Ectodermal cell (in vitro differentiated cells): ENCODE data around the gene RFTN1.

ENCODE experiments used
- H3K27ac ChIP-seq: 2 replicates; pipeline ENCODE4 v1.7.0; 2013; ENCODE audit warnings: mild to moderate bottlenecking, low read depth, low read length; ENCODE audit not compliant: insufficient read depth, poor library complexity, severe bottlenecking
- H3K27me3 ChIP-seq: 2 replicates; pipeline ENCODE4 v1.7.0; 2013; ENCODE audit warnings: mild to moderate bottlenecking, low read length; ENCODE audit not compliant: insufficient read depth, control insufficient read depth, poor library complexity, severe bottlenecking
- H3K36me3 ChIP-seq: one replicate; pipeline ENCODE4 v1.7.0; 2013; ENCODE audit warnings: low read length; ENCODE audit not compliant: control insufficient read depth, insufficient read depth
- H3K4me1 ChIP-seq: one replicate; pipeline ENCODE4 v1.7.0; 2013; ENCODE audit warnings: low read length; ENCODE audit not compliant: control insufficient read depth, insufficient read depth
- H3K4me3 ChIP-seq: 2 replicates; pipeline ENCODE4 v1.7.0; 2013; ENCODE audit warnings: low read depth, low read length, control low read depth; ENCODE audit not compliant: insufficient read depth
- H3K9me3 ChIP-seq: 2 replicates; pipeline ENCODE4 v1.7.0; 2013; ENCODE audit warnings: mild to moderate bottlenecking, low read length, moderate library complexity; ENCODE audit not compliant: control insufficient read depth
- WGBS, 2 experiments: methylation state at CpG; one replicate each; pipeline ENCODE4 v1.1.7; 2013; ENCODE audit warnings: missing lambda C conversion rate in 2 of 2; 5-methylcytosine and 5-hydroxymethylcytosine counted together

Gene RFTN1

DNA sequence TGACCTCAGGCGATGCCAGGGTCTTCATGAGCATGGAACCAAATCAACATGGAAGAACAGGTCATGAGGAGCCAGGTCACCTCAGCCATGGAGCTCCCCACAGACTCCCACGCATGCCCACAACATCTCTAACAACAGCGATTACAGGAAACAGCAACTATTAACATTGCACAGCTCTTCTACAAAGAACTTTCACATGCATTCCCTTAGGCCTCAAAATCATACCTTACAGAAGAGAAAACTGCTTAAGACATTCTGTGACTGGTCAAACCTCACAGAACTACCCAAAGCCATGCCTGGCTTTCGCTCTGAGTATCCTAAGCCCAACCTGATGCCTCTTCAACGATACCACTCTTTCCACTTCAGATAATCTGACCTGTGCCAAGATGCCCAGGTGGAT is 130.7 kb downstream of the RFTN1 start:
- no peaks in the 10 kb centered on the region for H3K9me3 ChIP-seq
- H3K27ac ChIP-seq: no peak overlapping the region
- no peaks in the 10 kb centered on the region for H3K36me3 ChIP-seq
- no peaks in the 10 kb centered on the region for H3K4me1 ChIP-seq
- H3K27me3 ChIP-seq: no peaks in the 10 kb centered on the region
- WGBS, 2 experiments: 92 to 94% methylated on average over 5 of the region's 5 CpGs
- H3K4me3 ChIP-seq: no peak overlapping the region

DNA sequence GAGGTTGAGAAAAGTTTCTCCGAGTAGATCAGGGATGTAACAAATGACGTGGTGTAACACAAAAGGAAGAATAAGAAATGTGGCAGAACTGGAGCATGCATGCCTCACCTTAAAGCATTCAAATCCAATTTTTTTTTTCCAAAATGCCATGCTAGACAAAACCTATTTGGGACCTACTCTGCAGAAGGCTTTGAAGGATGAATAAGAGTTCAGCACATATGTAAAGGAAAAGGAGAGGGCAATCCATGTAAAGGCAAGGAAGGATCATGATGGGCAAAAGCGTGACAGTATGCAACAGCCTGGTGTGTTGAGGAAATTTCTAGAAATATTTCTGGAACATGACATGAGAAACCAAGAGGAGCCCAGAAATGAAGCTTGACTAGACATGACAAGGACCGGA is 132.1 kb downstream of the RFTN1 start:
- no peak overlapping the region for H3K4me3 ChIP-seq
- no peaks in the 10 kb centered on the region for H3K36me3 ChIP-seq
- no peak overlapping the region for H3K27ac ChIP-seq
- no peaks in the 10 kb centered on the region for H3K27me3 ChIP-seq
- WGBS, 2 experiments: 91 to 96% methylated on average over 4 of the region's 4 CpGs
- H3K4me1 ChIP-seq: peaks cover 6% of the 10 kb centered on the region
- no peaks in the 10 kb centered on the region for H3K9me3 ChIP-seq

GRCh38 chr3:16380421-16380820 is 133.1 kb downstream of the RFTN1 start:
- Histone ChIP-seq H3K27me3 (no peaks in the 10 kb centered on the region), H3K4me1 (peaks cover 10% of the 10 kb centered on the region), H3K9me3 (no peaks in the 10 kb centered on the region), H3K4me3 (no peak overlapping the region), H3K36me3 (no peaks in the 10 kb centered on the region), H3K27ac (no peak overlapping the region)
- 94 to 96% methylated on average over 1 of the region's 1 CpG for WGBS, 2 experiments

DNA sequence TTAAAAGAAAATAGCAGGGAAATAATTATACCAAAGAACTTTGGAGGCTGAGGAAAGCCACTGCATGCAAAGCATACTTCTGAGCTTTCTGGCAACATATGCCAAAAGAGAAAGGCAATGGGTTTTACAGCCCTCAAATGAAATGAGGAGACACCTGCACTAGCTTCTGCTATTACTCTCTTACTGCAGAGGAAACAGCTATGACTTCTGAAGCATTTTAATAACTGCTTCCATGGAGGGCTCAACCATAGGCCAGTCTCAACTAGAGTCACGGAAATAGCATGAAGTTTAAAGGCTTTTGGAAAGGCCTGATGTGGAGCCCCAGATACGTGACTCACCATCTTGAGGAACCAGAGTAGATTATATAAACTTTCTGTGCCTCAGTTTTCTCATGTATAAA is 133.7 kb downstream of the RFTN1 start:
- Histone ChIP-seq H3K4me3 (no peak overlapping the region), H3K4me1 (peaks cover 15% of the 10 kb centered on the region), H3K27ac (no peak overlapping the region), H3K9me3 (no peaks in the 10 kb centered on the region), H3K27me3 (no peaks in the 10 kb centered on the region), H3K36me3 (no peaks in the 10 kb centered on the region)
- 50% methylated on average over 2 of the region's 2 CpGs for WGBS, 2 experiments

GRCh38 chr3:16378920-16379319 is 134.6 kb downstream of the RFTN1 start:
- Histone ChIP-seq H3K9me3 (no peaks in the 10 kb centered on the region), H3K36me3 (no peaks in the 10 kb centered on the region), H3K4me3 (no peak overlapping the region), H3K27ac (no peak overlapping the region), H3K4me1 (peaks cover 23% of the 10 kb centered on the region), H3K27me3 (no peaks in the 10 kb centered on the region)
- 64 to 66% methylated on average over 3 of the region's 3 CpGs for WGBS, 2 experiments

GRCh38 chr3:16378415-16378814 is 135.1 kb downstream of the RFTN1 start:
- Histone ChIP-seq H3K4me3 (no peak overlapping the region), H3K4me1 (peaks cover 23% of the 10 kb centered on the region), H3K36me3 (no peaks in the 10 kb centered on the region), H3K27me3 (no peaks in the 10 kb centered on the region), H3K27ac (no peak overlapping the region), H3K9me3 (no peaks in the 10 kb centered on the region)
- WGBS, 2 experiments: 90 to 96% methylated on average over 2 to 3 of the region's 3 CpGs

DNA sequence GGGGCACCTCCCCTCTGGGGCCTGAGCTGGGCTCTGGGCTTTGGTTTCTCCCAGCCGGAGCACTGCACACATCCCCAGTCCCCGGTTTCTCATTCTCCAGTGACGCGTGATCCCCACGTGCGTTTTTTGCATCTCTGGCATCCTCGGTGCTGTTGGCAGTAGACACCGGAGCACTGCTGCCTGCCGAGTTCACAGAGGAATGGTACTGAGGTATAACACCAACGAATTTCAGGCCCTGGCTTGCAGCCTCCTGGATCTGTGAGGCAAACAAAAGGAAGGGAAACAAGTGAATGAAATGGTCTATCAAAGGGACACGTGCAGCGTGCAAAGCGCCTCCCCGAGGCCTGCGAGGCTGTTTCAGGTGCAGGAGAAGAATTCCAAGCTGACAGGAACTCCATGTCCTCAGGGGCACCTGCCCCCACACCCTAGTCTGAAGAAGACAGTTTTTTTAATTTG is 135.6 kb downstream of the RFTN1 start:
- Histone ChIP-seq H3K36me3 (no peaks in the 10 kb centered on the region), H3K4me3 (no peak overlapping the region), H3K9me3 (no peaks in the 10 kb centered on the region), H3K4me1 (peaks cover 23% of the 10 kb centered on the region), H3K27ac (no peak overlapping the region), H3K27me3 (no peaks in the 10 kb centered on the region)
- 92 to 93% methylated on average over 15 of the region's 15 CpGs for WGBS, 2 experiments

GRCh38 chr3:16377196-16377595 is 136.3 kb downstream of the RFTN1 start:
- no peak overlapping the region for H3K4me3 ChIP-seq
- H3K9me3 ChIP-seq: no peaks in the 10 kb centered on the region
- H3K27ac ChIP-seq: no peak overlapping the region
- H3K36me3 ChIP-seq: no peaks in the 10 kb centered on the region
- H3K27me3 ChIP-seq: no peaks in the 10 kb centered on the region
- 94 to 95% methylated on average over 5 of the region's 5 CpGs for WGBS, 2 experiments
- H3K4me1 ChIP-seq: peaks cover 23% of the 10 kb centered on the region

- no peak overlapping the region for H3K4me3 ChIP-seq
- H3K27me3 ChIP-seq: no peaks in the 10 kb centered on the region
- no peak overlapping the region for H3K27ac ChIP-seq
- no peaks in the 10 kb centered on the region for H3K36me3 ChIP-seq
- H3K9me3 ChIP-seq: no peaks in the 10 kb centered on the region
- 85 to 92% methylated on average over 6 of the region's 6 CpGs for WGBS, 2 experiments
- H3K4me1 ChIP-seq: peaks cover 24% of the 10 kb centered on the region
Measured at GRCh38 chr3:16375891-16376290, 137.6 kb downstream of the RFTN1 start.

DNA sequence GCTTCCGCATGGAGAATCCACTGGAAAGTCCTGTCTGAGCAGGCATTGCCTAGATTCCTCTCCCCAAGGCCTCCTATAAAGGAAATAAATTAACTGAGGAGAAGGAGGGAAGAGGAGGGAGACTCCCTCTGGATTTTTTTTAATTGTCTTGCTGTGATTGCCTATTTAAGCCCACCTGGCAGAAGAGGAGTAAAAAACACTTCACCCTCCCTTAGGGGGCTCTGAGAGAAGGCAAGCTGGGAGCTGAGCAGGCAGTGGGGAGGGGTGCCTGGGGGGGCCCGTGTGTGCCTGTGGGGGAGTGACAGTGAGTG is 138.6 kb downstream of the RFTN1 start:
- WGBS, 2 experiments: 60 to 68% methylated on average over 2 of the region's 2 CpGs
- Histone ChIP-seq H3K27ac (no peak overlapping the region), H3K27me3 (no peaks in the 10 kb centered on the region)

More for the DNA sequence above, 138.6 kb downstream of the RFTN1 start:
- Histone ChIP-seq H3K9me3 (no peaks in the 10 kb centered on the region), H3K36me3 (no peaks in the 10 kb centered on the region), H3K4me3 (no peak overlapping the region), H3K4me1 (peaks cover 31% of the 10 kb centered on the region)
